Measurements from ENCODE around the gene CADPS2. TPM values are rescaled to one million over a fixed set of nuclear protein-coding genes. Genes with fewer than 3 reads are reported as not detected.

The CADPS2 gene
- total and polyA plus RNA-seq, 2 donors (not counting 3 experiments of a cell fraction or from before 2014, with no cell fraction given) = 9.5 to 22.6 TPM

- no peak overlapping the region for H3K4me2 ChIP-seq (ENCODE audit: insufficient read depth, low read length)
- no peaks in the 10 kb centered on the region for H4K20me1 ChIP-seq (replicated peaks; ENCODE audit: control insufficient read depth, extremely low read depth, insufficient read depth, low read length)
- no peak for FAIRE-seq
- no peaks in the 10 kb centered on the region for H3K36me3 ChIP-seq (ENCODE audit: control insufficient read depth in 2 of 2, extremely low read depth in 1 of 2, insufficient read depth in 2 of 2, low read length in 2 of 2)
- H3K9ac ChIP-seq (replicated peaks; ENCODE audit: extremely low read depth, insufficient read depth, low read length) = no peak overlapping the region
- TF ChIP-seq FOS (IDR thresholded peaks at IDR 0.05; ENCODE audit: borderline replicate concordance, insufficient read depth, low read length) = no peak
- TF ChIP-seq MYC (IDR thresholded peaks at IDR 0.05; ENCODE audit: low read depth, low read length) = no peak
- no peak for TF ChIP-seq MAX (IDR thresholded peaks at IDR 0.05; ENCODE audit: insufficient read depth, insufficient read length)
- TF ChIP-seq JUN (IDR thresholded peaks at IDR 0.05; ENCODE audit: borderline replicate concordance, insufficient read depth, insufficient read length, low read depth) = no peak
- TF ChIP-seq POLR2A (IDR thresholded peaks at IDR 0.05; ENCODE audit: low read depth, low read length) = no peak
- no peak for TF ChIP-seq CTCF (IDR thresholded peaks at IDR 0.05; ENCODE audit: extremely low read depth in 1 of 2, insufficient read depth in 1 of 2, low read depth in 1 of 2, low read length in 2 of 2)
- TF ChIP-seq EZH2 (IDR thresholded peaks at IDR 0.05; ENCODE audit: borderline replicate concordance, low read depth, low read length, severe bottlenecking) = no peak
- TF ChIP-seq GATA2 (IDR thresholded peaks at IDR 0.05; ENCODE audit: insufficient read depth, insufficient read length, low read depth, low read length) = no peak
- TF ChIP-seq POLR2AphosphoS5 (IDR thresholded peaks at IDR 0.05; ENCODE audit: insufficient read depth, low read depth, low read length) = no peak
- BruUV-seq (replicated peaks) = no TSS peak
- H3K9me3 ChIP-seq (replicated peaks; ENCODE audit: control insufficient read depth, insufficient read depth, low read length) = no peaks in the 10 kb centered on the region
- H3K27ac ChIP-seq (ENCODE audit: insufficient read depth, low read depth, low read length) = no peak overlapping the region
- ChIA-PET CTCF (interaction anchor here (0.7 to 2.8 kb wide), 34 partner anchors 8 to 563 kb away, joined by 3 to 70 read pairs (median 5); partner anchors contain the start of gene CADPS2), POLR2A (interaction anchor here (1.9 kb wide), 1 partner anchor 82 kb away, joined by 8 read pairs; the partner anchor contains the start of gene CADPS2)
- H3K4me1 ChIP-seq (ENCODE audit: control insufficient read depth, extremely low read depth, insufficient read depth, low read length) = peaks cover 16% of the 10 kb centered on the region
- H3K79me2 ChIP-seq (ENCODE audit: control insufficient read depth, insufficient read depth, low read length) = no peaks in the 10 kb centered on the region
- no peak overlapping the region for H2AFZ ChIP-seq (ENCODE audit: low read depth, low read length)
- no peaks in the 10 kb centered on the region for H3K27me3 ChIP-seq (ENCODE audit: control insufficient read depth in 2 of 2, insufficient read depth in 2 of 2, low read length in 2 of 2)
- dilution Hi-C loops (cut with MboI; ENCODE audit: extremely low pct_ligation_motif_present, low sequenced_read_pairs) (no loop called here), intact Hi-C loops (cut with micrococcal nuclease) (loop anchor here (1.0 to 10.0 kb wide), 4 partner anchors 82 to 731 kb away; partner anchors contain the start of genes CADPS2 and IQUB)
- H3K4me3 ChIP-seq (replicated peaks in 1 of 3; ENCODE audit: insufficient read depth in 1 of 3, low read depth in 1 of 3, low read length in 3 of 3) = no peak overlapping the region
- no peak for DNase-seq (ENCODE audit: low read depth, low spot score)
- H3K9me1 ChIP-seq (replicated peaks; ENCODE audit: control insufficient read depth, extremely low read depth, insufficient read depth, low read length) = no peaks in the 10 kb centered on the region
These were observed 82.4 kb downstream of the CADPS2 start for GRCh38 chr7:122803851-122804250.
